ENCODE results near the gene UGT1A3.

Gene UGT1A3

DNA sequence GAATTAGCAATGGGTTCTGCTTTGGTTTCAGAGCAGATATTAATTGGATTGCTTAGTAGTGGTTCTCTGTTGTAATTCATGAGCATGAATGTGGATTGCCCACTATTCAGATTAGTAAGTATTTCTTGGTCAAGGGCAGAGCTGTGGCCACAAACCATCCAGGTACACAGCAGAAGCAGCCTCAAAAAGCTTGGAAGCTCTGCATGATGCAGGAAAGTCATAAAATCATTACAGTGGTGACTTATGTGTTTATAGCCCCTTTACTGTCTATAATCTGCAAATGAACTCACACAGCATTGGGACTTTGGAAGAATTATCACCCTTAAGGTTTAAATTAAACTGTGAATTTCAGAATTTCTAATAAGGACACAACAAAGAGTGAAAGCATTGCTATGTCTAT, 29.3 kb downstream of the UGT1A3 start:
- no peaks in the 10 kb centered on the region for H3K9me2 ChIP-seq (replicated peaks; ENCODE audit: insufficient read depth, low read length)
- no peak overlapping the region for H3K4me3 ChIP-seq (ENCODE audit: insufficient read depth, low read length, poor library complexity, severe bottlenecking)
- no peak overlapping the region for H3K27ac ChIP-seq (ENCODE audit: low read depth, low read length)
- no peak overlapping the region for H3K4me2 ChIP-seq (ENCODE audit: low read depth, low read length, poor library complexity, severe bottlenecking)
- H3K36me3 ChIP-seq (ENCODE audit: low read length), result no peaks in the 10 kb centered on the region
- TF ChIP-seq EZH2phosphoT487 (conservative IDR thresholded peaks at IDR 0.05; ENCODE audit: low read length), result no peak
- TF ChIP-seq, protein P1, sequence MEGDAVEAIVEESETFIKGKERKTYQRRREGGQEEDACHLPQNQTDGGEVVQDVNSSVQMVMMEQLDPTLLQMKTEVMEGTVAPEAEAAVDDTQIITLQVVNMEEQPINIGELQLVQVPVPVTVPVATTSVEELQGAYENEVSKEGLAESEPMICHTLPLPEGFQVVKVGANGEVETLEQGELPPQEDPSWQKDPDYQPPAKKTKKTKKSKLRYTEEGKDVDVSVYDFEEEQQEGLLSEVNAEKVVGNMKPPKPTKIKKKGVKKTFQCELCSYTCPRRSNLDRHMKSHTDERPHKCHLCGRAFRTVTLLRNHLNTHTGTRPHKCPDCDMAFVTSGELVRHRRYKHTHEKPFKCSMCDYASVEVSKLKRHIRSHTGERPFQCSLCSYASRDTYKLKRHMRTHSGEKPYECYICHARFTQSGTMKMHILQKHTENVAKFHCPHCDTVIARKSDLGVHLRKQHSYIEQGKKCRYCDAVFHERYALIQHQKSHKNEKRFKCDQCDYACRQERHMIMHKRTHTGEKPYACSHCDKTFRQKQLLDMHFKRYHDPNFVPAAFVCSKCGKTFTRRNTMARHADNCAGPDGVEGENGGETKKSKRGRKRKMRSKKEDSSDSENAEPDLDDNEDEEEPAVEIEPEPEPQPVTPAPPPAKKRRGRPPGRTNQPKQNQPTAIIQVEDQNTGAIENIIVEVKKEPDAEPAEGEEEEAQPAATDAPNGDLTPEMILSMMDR (IDR thresholded peaks at IDR 0.05; ENCODE audit: insufficient read depth, low read length, poor library complexity, severe bottlenecking), result no peak
- no peaks in the 10 kb centered on the region for H3K27me3 ChIP-seq (ENCODE audit: low read length)
- H3K79me2 ChIP-seq (ENCODE audit: insufficient read depth, low read length), result no peaks in the 10 kb centered on the region
- no peaks in the 10 kb centered on the region for H3F3A ChIP-seq (ENCODE audit: insufficient read depth)
- no peak overlapping the region for H3K9ac ChIP-seq (ENCODE audit: low read length)
- H3K9me3 ChIP-seq (ENCODE audit: insufficient read depth, low read length), result no peaks in the 10 kb centered on the region
- no peak overlapping the region for H2AFZ ChIP-seq (ENCODE audit: low read depth, low read length, severe bottlenecking)
- no peaks in the 10 kb centered on the region for H4K20me1 ChIP-seq (ENCODE audit: low read depth, low read length)

DNA sequence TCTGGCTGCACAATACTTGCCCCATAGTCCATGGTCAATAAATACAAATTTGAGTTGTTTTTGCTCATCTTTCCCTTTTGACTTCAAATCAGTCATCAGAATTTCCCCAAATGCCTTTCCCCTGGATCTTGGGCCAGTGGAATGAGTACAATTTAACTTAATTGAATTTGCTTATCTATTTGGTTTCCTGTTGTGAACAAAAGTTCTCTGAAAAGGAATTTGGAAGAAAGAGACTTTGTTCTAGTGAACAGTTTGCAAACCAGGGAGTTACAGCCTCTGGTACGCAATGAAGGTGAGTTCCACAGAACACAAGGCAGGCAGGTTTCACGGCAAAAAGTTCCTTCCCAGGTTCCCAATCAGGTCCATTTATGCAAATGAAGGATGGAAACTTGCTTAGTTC, 30.0 kb downstream of the UGT1A3 start:
- TF ChIP-seq, protein P1 (IDR thresholded peaks at IDR 0.05; ENCODE audit: insufficient read depth, low read length, poor library complexity, severe bottlenecking), result no peak
- TF ChIP-seq EZH2phosphoT487 (conservative IDR thresholded peaks at IDR 0.05; ENCODE audit: low read length), result no peak
- no peaks in the 10 kb centered on the region for H3K27me3 ChIP-seq (ENCODE audit: low read length)
- no peak overlapping the region for H3K27ac ChIP-seq (ENCODE audit: low read depth, low read length)
- no peak overlapping the region for H3K4me2 ChIP-seq (ENCODE audit: low read depth, low read length, poor library complexity, severe bottlenecking)
- H3K9me3 ChIP-seq (ENCODE audit: insufficient read depth, low read length), result no peaks in the 10 kb centered on the region
- no peaks in the 10 kb centered on the region for H3K79me2 ChIP-seq (ENCODE audit: insufficient read depth, low read length)
- H3F3A ChIP-seq (ENCODE audit: insufficient read depth), result no peaks in the 10 kb centered on the region
- H2AFZ ChIP-seq (ENCODE audit: low read depth, low read length, severe bottlenecking), result no peak overlapping the region
- no peak overlapping the region for H3K4me3 ChIP-seq (ENCODE audit: insufficient read depth, low read length, poor library complexity, severe bottlenecking)
- no peaks in the 10 kb centered on the region for H4K20me1 ChIP-seq (ENCODE audit: low read depth, low read length)
- no peak overlapping the region for H3K9ac ChIP-seq (ENCODE audit: low read length)
- no peaks in the 10 kb centered on the region for H3K9me2 ChIP-seq (replicated peaks; ENCODE audit: insufficient read depth, low read length)
- H3K36me3 ChIP-seq (ENCODE audit: low read length), result no peaks in the 10 kb centered on the region

DNA sequence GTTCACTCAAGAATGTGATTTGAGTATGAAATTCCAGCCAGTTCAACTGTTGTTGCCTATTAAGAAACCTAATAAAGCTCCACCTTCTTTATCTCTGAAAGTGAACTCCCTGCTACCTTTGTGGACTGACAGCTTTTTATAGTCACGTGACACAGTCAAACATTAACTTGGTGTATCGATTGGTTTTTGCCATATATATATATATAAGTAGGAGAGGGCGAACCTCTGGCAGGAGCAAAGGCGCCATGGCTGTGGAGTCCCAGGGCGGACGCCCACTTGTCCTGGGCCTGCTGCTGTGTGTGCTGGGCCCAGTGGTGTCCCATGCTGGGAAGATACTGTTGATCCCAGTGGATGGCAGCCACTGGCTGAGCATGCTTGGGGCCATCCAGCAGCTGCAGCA, 31.2 kb downstream of the UGT1A3 start, which contains the start of gene UGT1A1:
UGT1A1 (plus strand) TSS at position 228 of the 400 bp plus-strand sequence; CDS start at position 246, 18 bp downstream.
- H3K9me2 ChIP-seq (replicated peaks; ENCODE audit: insufficient read depth, low read length), result no peaks in the 10 kb centered on the region
- no peak within 1 kb of the TSS for H3K4me3 ChIP-seq (ENCODE audit: insufficient read depth, low read length, poor library complexity, severe bottlenecking)
- H3K27ac ChIP-seq (ENCODE audit: low read depth, low read length), result no peak within 1 kb of the TSS
- no peak within 1 kb of the TSS for H2AFZ ChIP-seq (ENCODE audit: low read depth, low read length, severe bottlenecking)
- no peaks in the 10 kb centered on the region for H3K27me3 ChIP-seq (ENCODE audit: low read length)
- no peaks in the 10 kb centered on the region for H3K79me2 ChIP-seq (ENCODE audit: insufficient read depth, low read length)
- H3K9ac ChIP-seq (ENCODE audit: low read length), result no peak within 1 kb of the TSS
- H3K9me3 ChIP-seq (ENCODE audit: insufficient read depth, low read length), result no peaks in the 10 kb centered on the region
- H4K20me1 ChIP-seq (ENCODE audit: low read depth, low read length), result no peaks in the 10 kb centered on the region
- no peaks in the 10 kb centered on the region for H3K36me3 ChIP-seq (ENCODE audit: low read length)
- TF ChIP-seq, protein P1 (IDR thresholded peaks at IDR 0.05; ENCODE audit: insufficient read depth, low read length, poor library complexity, severe bottlenecking), result no peak
- TF ChIP-seq EZH2phosphoT487 (conservative IDR thresholded peaks at IDR 0.05; ENCODE audit: low read length), result no peak
- H3K4me2 ChIP-seq (ENCODE audit: low read depth, low read length, poor library complexity, severe bottlenecking), result no peak within 1 kb of the TSS
- no peaks in the 10 kb centered on the region for H3F3A ChIP-seq (ENCODE audit: insufficient read depth)
